GM23248 (cell line): ENCODE data around the gene ARSG.

ENCODE experiments used
- EZH2 ChIP-seq: fragments of 200-600 bp; sonication (generic); IDR thresholded peaks from 2 replicates; pipeline ENCODE4 v1.6.1; 2018; ENCODE audit warnings: antibody characterized with exemption, mild to moderate bottlenecking; ENCODE audit not compliant: insufficient read depth, poor library complexity, severe bottlenecking
- EZH2phosphoT487 ChIP-seq: fragments of 200-600 bp; sonication (generic); IDR thresholded peaks from 2 replicates; pipeline ENCODE4 v1.6.1; 2018; ENCODE audit warnings: antibody characterized with exemption, moderate library complexity, mild to moderate bottlenecking, low read depth; ENCODE audit not compliant: insufficient read depth

GRCh38 chr17:68320943-68321555, 29.8 kb downstream of the ARSG start:
- no peak for TF ChIP-seq EZH2phosphoT487
- TF ChIP-seq EZH2 = no peak
